PFSK-1 (cell line): Measurements from ENCODE around the gene INIP.

Experiments
- FOXP2 ChIP-seq: optimal IDR thresholded peaks from 2 replicates; pipeline ENCODE3; 2011; ENCODE audit warnings: borderline replicate concordance, control low read depth, inconsistent platforms; ENCODE audit not compliant: insufficient read depth; ENCODE audit errors: extremely low read length, extremely low read depth
- POLR2AphosphoS5 ChIP-seq: IDR thresholded peaks from 2 replicates; pipeline ENCODE4 v1.6.1; 2012; ENCODE audit warnings: low read depth, mild to moderate bottlenecking, control low read depth, low read length, moderate library complexity
- SIN3A ChIP-seq: IDR thresholded peaks from 2 replicates; pipeline ENCODE4 v1.6.1; 2012; ENCODE audit warnings: mild to moderate bottlenecking, low read length, moderate library complexity, borderline replicate concordance; ENCODE audit not compliant: insufficient read depth
- TAF1 ChIP-seq: IDR thresholded peaks from 2 replicates; pipeline ENCODE4 v1.6.1; 2012; ENCODE audit warnings: low read length, control low read depth, borderline replicate concordance; ENCODE audit not compliant: insufficient read depth
- TF ChIP-seq, protein P1 (sequence below), 2 experiments: IDR thresholded peaks; 2 replicates each; pipeline versions ENCODE4 v1.6.1 to v1.8.0; 2011 to 2012; ENCODE audit warnings: low read depth in 2 of 2, low read length in 2 of 2, control low read depth in 1 of 2, inconsistent platforms in 1 of 2, mild to moderate bottlenecking in 1 of 2, moderate library complexity in 1 of 2; ENCODE audit not compliant: insufficient read depth in 1 of 2

INIP gene

DNA sequence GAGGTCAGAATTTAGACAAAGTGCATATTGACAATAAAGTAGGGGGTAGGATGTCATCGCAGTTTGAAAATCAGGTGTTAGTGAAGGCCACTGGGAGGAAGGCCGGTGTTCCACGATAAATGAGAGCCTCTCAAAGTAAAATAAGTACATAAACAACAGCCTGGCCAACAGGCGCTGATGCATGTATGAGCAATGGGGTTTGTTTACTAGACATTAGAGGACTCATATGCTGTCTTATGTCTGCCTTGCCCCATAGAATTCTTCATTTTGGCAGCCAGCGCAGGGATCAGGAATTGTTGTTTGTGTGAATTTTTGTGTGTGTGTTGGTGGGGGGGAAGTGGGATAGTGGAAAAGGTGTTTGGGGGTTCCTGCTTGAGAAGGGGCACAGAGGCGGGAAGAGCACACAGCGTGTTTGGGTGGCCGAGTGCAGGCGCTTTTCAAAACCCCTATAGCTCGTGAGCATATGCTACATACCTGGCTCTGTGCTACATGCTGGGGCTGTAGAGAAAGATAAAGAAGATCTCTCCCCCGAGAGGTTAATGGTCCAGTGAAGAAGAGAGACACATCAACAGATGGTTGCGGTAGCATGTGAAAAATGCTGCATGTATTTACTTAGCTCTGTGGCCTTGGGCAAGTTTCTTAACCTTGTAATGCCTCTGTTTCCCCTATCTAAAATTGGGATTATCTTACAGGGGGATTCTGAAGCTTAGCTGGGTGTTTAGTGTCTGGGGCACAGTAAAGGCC lies 44.2 kb upstream of the INIP start:
- no peak for TF ChIP-seq SIN3A
- no peak for TF ChIP-seq FOXP2
- TF ChIP-seq, protein P1, sequence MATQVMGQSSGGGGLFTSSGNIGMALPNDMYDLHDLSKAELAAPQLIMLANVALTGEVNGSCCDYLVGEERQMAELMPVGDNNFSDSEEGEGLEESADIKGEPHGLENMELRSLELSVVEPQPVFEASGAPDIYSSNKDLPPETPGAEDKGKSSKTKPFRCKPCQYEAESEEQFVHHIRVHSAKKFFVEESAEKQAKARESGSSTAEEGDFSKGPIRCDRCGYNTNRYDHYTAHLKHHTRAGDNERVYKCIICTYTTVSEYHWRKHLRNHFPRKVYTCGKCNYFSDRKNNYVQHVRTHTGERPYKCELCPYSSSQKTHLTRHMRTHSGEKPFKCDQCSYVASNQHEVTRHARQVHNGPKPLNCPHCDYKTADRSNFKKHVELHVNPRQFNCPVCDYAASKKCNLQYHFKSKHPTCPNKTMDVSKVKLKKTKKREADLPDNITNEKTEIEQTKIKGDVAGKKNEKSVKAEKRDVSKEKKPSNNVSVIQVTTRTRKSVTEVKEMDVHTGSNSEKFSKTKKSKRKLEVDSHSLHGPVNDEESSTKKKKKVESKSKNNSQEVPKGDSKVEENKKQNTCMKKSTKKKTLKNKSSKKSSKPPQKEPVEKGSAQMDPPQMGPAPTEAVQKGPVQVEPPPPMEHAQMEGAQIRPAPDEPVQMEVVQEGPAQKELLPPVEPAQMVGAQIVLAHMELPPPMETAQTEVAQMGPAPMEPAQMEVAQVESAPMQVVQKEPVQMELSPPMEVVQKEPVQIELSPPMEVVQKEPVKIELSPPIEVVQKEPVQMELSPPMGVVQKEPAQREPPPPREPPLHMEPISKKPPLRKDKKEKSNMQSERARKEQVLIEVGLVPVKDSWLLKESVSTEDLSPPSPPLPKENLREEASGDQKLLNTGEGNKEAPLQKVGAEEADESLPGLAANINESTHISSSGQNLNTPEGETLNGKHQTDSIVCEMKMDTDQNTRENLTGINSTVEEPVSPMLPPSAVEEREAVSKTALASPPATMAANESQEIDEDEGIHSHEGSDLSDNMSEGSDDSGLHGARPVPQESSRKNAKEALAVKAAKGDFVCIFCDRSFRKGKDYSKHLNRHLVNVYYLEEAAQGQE (IDR thresholded peaks at IDR 0.05; ENCODE audit: insufficient read depth in 1 of 2, low read depth in 2 of 2, low read length in 2 of 2), result no peak
- TF ChIP-seq POLR2AphosphoS5, result no peak
- no peak for TF ChIP-seq TAF1

DNA sequence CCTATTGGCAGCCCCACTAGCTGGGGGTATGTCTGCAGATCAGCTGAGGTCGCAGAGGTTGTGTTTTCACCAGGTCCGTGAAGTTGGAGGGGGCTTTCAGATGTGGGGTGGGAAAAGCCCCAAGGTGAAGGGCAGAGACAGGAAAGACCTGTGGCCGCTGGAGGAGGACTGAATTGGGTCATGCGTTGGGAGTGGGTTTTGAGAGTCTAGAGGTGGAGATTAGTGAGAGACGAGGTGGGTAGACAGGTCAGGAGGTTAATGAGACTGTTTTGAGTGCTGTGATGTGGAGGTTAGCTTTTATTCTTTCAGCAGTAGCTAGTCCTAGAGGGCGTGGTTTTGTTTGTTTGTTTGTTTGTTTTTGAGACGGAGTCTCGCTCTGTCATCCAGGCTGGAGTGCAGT lies 42.9 kb upstream of the INIP start:
- no peak for TF ChIP-seq POLR2AphosphoS5
- no peak for TF ChIP-seq FOXP2
- TF ChIP-seq, protein P1 (IDR thresholded peaks at IDR 0.05; ENCODE audit: insufficient read depth in 1 of 2, low read depth in 2 of 2, low read length in 2 of 2), result no peak
- TF ChIP-seq TAF1, result no peak
- TF ChIP-seq SIN3A, result no peak

DNA sequence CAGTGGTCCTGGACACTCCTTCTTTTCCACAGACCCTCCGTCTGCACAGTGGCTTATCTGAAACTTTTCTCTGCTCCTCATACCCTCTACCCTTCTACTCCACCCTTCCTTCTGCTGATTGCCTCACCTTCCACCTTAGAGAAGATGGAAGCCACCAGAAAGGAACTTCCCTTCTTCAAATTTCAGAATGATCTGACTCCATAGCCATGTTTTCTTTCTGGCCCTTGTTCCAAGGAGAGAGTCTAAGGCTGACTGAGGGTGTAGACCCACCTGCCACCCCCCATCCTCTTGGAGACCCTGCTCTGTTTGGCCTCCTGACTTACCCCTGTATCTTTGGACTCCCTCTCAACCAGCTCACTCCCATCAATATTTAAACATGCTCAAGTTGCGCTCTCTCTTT lies 40.0 kb upstream of the INIP start:
- TF ChIP-seq, protein P1 (IDR thresholded peaks at IDR 0.05; ENCODE audit: insufficient read depth in 1 of 2, low read depth in 2 of 2, low read length in 2 of 2), result no peak
- TF ChIP-seq FOXP2 (no peak), SIN3A (no peak), POLR2AphosphoS5 (no peak), TAF1 (no peak)

DNA sequence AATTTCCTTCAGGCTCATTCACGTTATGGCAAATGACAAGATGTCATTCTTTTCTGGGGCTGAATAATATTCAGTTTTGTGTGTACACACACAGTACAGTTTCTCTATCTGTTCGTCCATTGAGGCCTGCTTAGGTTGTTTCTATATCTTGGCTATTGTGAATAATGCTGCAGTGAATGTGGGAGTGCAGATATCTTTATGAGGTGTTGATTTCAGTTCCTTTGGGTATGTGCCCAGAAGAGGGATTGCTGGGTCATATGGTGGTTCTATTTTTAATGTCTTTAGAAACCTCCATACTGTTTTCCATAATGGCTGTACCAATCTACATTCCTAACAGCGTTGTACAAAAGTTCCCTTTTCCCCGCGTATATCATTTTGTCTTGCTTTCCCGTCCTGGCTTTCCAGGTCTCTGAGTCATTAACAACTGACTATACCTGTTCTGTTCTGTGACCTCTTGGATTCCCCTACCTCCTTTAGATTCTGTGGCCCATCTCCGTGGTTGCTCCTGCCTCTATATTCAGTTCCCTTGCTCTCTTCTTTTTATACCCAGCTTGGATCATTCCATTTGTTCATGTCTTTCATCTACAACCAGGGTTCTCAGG lies 39.5 kb upstream of the INIP start:
- TF ChIP-seq, protein P1 (IDR thresholded peaks at IDR 0.05; ENCODE audit: insufficient read depth in 1 of 2, low read depth in 2 of 2, low read length in 2 of 2), result no peak
